Lung (tissue), 12 donors: ENCODE results near the gene IP6K3. TPM values are rescaled to one million over a fixed set of nuclear protein-coding genes. Genes with fewer than 3 reads are reported as not detected.

Experiments used
- ATAC-seq: fragments of 200-7000 bp; cut with Tn5 transposase; one replicate; pipeline ENCODE4 v1.9.1; 2020; ENCODE audit warnings: moderate number of reproducible peaks; ENCODE audit not compliant: insufficient read depth, low FRiP score
- DNase-seq, 3 donors: peaks; one replicate each; pipeline ENCODE4 v3.0.0-alpha.2; 2013 to 2017
- H3K27ac ChIP-seq, 2 donors: one replicate each; pipeline ENCODE4 v1.5.1; 2013; ENCODE audit warnings: mild to moderate bottlenecking in 2 of 2, moderate library complexity in 2 of 2, control low read depth in 1 of 2, inconsistent platforms in 1 of 2, low read depth in 1 of 2, low read length in 1 of 2
- H3K27me3 ChIP-seq, 3 donors: one replicate each; pipeline ENCODE4 v1.5.1; 2013; ENCODE audit warnings: low read length in 2 of 3; ENCODE audit not compliant: control insufficient read depth in 3 of 3, insufficient read depth in 3 of 3
- H3K36me3 ChIP-seq, 4 donors: one replicate each; pipeline ENCODE4 v1.5.1; 2013; ENCODE audit warnings: low read length in 4 of 4, mild to moderate bottlenecking in 1 of 4, moderate library complexity in 1 of 4; ENCODE audit not compliant: control insufficient read depth in 4 of 4, insufficient read depth in 4 of 4
- H3K4me1 ChIP-seq, 5 donors: one replicate each; pipeline ENCODE4 v1.5.1; 2013; ENCODE audit warnings: low read length in 5 of 5, mild to moderate bottlenecking in 2 of 5, moderate library complexity in 1 of 5; ENCODE audit not compliant: control insufficient read depth in 5 of 5, insufficient read depth in 5 of 5
- H3K4me3 ChIP-seq: one replicate; pipeline ENCODE4 v1.5.1; 2013; ENCODE audit warnings: mild to moderate bottlenecking, control low read depth, moderate library complexity
- H3K9ac ChIP-seq, 2 donors: one replicate each; pipeline ENCODE4 v1.5.1; 2013; ENCODE audit warnings: low read length in 2 of 2, control low read depth in 1 of 2; ENCODE audit not compliant: insufficient read depth in 1 of 2
- H3K9me3 ChIP-seq, 4 donors: one replicate each; pipeline ENCODE4 v1.5.1; 2013; ENCODE audit warnings: low read length in 3 of 4, mild to moderate bottlenecking in 1 of 4, moderate library complexity in 1 of 4; ENCODE audit not compliant: control insufficient read depth in 4 of 4, insufficient read depth in 3 of 4
- CTCF ChIP-seq: IDR thresholded peaks from 2 replicates; pipeline ENCODE4 v1.5.1; 2012; ENCODE audit warnings: mild to moderate bottlenecking; ENCODE audit errors: control extremely low read depth, extremely low read depth
- WGBS, 2 donors: extraction: QIAGEN DNeasy Blood & Tissue Kit; methylation state at CpG; one replicate each; pipeline ENCODE4 v1.1.7; 2013; 5-methylcytosine and 5-hydroxymethylcytosine counted together
- polyA plus RNA-seq, 2 donors: library from polyadenylated mRNA; stranded (reverse); fragments of 200-250 nt; gene quantifications; one replicate each; pipeline ENCODE4 v1.2.1, GENCODE V29; 2013
- total RNA-seq, 2 donors: library from RNA; depleted of rRNA in 1 of 2; stranded (reverse); fragments of >200 nt in 1 of 2; gene quantifications; one replicate each; pipeline ENCODE4 v1.2.1, GENCODE V29; 2014 to 2021
- donor health status: control.
- donor health status: control.
- donor health status: Bipolar disorder and iron deficiency.
- donor health status: healthy.
- donor health status: DM: yes; HTN: yes; CAD: no.

The IP6K3 gene
- total and polyA plus RNA-seq, 4 donors, result 1.3 to 3.9 (median 2.5) TPM

GRCh38 chr6:33718713-33719112 lies 28.0 kb downstream of the IP6K3 start:
- Histone ChIP-seq H3K9ac (no peak overlapping the region), H3K27ac (peak overlapping the region in 1 of 2 donors; percentile 18), H3K4me3 (no peak overlapping the region), H3K4me1 (peaks cover 7 to 50% (median 27%) of the 10 kb centered on the region in 5 donors), H3K27me3 (no peaks in the 10 kb centered on the region), H3K9me3 (no peaks in the 10 kb centered on the region), H3K36me3 (no peaks in the 10 kb centered on the region)
- DNase-seq (no peak), ATAC-seq (no peak)
- no peak for TF ChIP-seq CTCF
- WGBS, 2 donors, result 89 to 94% methylated on average over 2 of the region's 2 CpGs

GRCh38 chr6:33717934-33718455 lies 28.7 kb downstream of the IP6K3 start:
- WGBS, 2 donors, result 49 to 51% methylated on average over 6 of the region's 6 CpGs
- TF ChIP-seq CTCF, result no peak
- Histone ChIP-seq H3K9me3 (no peaks in the 10 kb centered on the region), H3K4me1 (peaks cover 7 to 44% (median 25%) of the 10 kb centered on the region in 5 donors), H3K27me3 (no peaks in the 10 kb centered on the region), H3K4me3 (no peak overlapping the region), H3K9ac (no peak overlapping the region), H3K36me3 (no peaks in the 10 kb centered on the region), H3K27ac (peak overlapping the region in 1 of 2 donors; percentile 43)
- DNase-seq, result peak; percentile 89 to 98 (median 98)
- no peak for ATAC-seq

- Histone ChIP-seq H3K9me3 (no peaks in the 10 kb centered on the region), H3K4me3 (no peak overlapping the region), H3K27ac (peak overlapping the region in 1 of 2 donors; percentile 13), H3K27me3 (no peaks in the 10 kb centered on the region), H3K36me3 (no peaks in the 10 kb centered on the region), H3K4me1 (peaks cover 7 to 42% (median 25%) of the 10 kb centered on the region in 5 donors), H3K9ac (no peak overlapping the region)
- WGBS, 2 donors, result 71 to 82% methylated on average over 8 of the region's 8 CpGs
- no peak for DNase-seq
- no peak for TF ChIP-seq CTCF
- ATAC-seq, result no peak
Measured at GRCh38 chr6:33716890-33717632, 29.6 kb downstream of the IP6K3 start.
